Heart right ventricle (tissue), 16 donors: ENCODE data around the gene C16orf74. TPM values are rescaled to one million over a fixed set of nuclear protein-coding genes. Genes with fewer than 3 reads are reported as not detected.

ENCODE experiments used
- ATAC-seq, 8 donors: fragments of 200-7000 bp; cut with Tn5 transposase; one replicate each; pipeline ENCODE4 v1.9.1; 2020; ENCODE audit warnings: mild to moderate bottlenecking in 8 of 8, moderate library complexity in 8 of 8, moderate number of reproducible peaks in 1 of 8
- DNase-seq, 2 donors: peaks; one replicate each; pipeline ENCODE4 v3.0.0-alpha.2; 2020
- H3K27ac ChIP-seq, 10 donors: fragments of 200-600 bp; sonication (generic) in 2 of 10; one replicate each; pipeline versions ENCODE4 v1.5.0 to v1.8.0; 2020 to 2022; ENCODE audit warnings: mild to moderate bottlenecking in 3 of 10
- H3K27me3 ChIP-seq, 7 donors: fragments of 200-600 bp; one replicate each; pipeline ENCODE4 v1.8.0; 2021 to 2022; ENCODE audit warnings: mild to moderate bottlenecking in 2 of 7
- H3K36me3 ChIP-seq, 9 donors: fragments of 200-600 bp; sonication (generic) in 1 of 9; one replicate each; pipeline versions ENCODE4 v1.5.0 to v1.8.0; 2020 to 2022; ENCODE audit warnings: mild to moderate bottlenecking in 2 of 9
- H3K4me1 ChIP-seq, 9 donors: fragments of 200-600 bp; sonication (generic) in 1 of 9; one replicate each; pipeline versions ENCODE4 v1.5.0 to v1.8.0; 2020 to 2022; ENCODE audit warnings: mild to moderate bottlenecking in 4 of 9
- H3K4me3 ChIP-seq, 10 donors: fragments of 200-600 bp; sonication (generic) in 2 of 10; one replicate each; pipeline versions ENCODE4 v1.5.0 to v1.8.0; 2020 to 2022; ENCODE audit warnings: mild to moderate bottlenecking in 7 of 10, moderate library complexity in 2 of 10
- H3K9me3 ChIP-seq, 11 donors: fragments of 200-600 bp in 10 of 11; sonication (generic) in 2 of 11; one replicate each; pipeline versions ENCODE4 v1.5.0 to v1.8.0; 2013 to 2022; ENCODE audit warnings: mild to moderate bottlenecking in 2 of 11, control low read depth in 1 of 11, moderate library complexity in 1 of 11
- WGBS, 2 donors: extraction: QIAGEN DNeasy Blood & Tissue Kit; methylation state at CpG; one replicate each; pipeline ENCODE4 v1.1.7; 2013; ENCODE audit warnings: inconsistent platforms in 1 of 2; 5-methylcytosine and 5-hydroxymethylcytosine counted together
- intact Hi-C, 10 donors: fragments of 100-400 bp; cut with DNase I; formaldehyde crosslinking; loops; one replicate each; pipeline versions ENCODE4 v1.11.1 to v1.14.2; 2022
- polyA plus RNA-seq, 2 donors: library from polyadenylated mRNA; stranded (reverse); fragments of 200-250 nt; gene quantifications; one replicate each; pipeline ENCODE4 v1.2.3, GENCODE V29; 2013
- total RNA-seq, 10 donors: library from RNA; stranded (reverse); fragmentation: NEBNext Ultra II Directional in 3 of 10; extraction: Animal tissue kit (Norgen Biotek cat#: 25700) in 3 of 10; gene quantifications; one replicate each; pipeline versions ENCODE4 v1.2.1 to v1.2.4, GENCODE V29; 2021 to 2023
- TF ChIP-seq, protein P1 (sequence below), 9 donors: fragments of 200-600 bp; sonication (generic) in 2 of 9; IDR thresholded peaks; one replicate each; pipeline versions ENCODE4 v1.5.0 to v1.8.0; 2021 to 2022; ENCODE audit warnings: antibody characterized with exemption in 9 of 9, mild to moderate bottlenecking in 5 of 9, moderate library complexity in 1 of 9
- donor health status: Arrhythmogenic right ventricular cardiomyopathy.
- donor health status: ischemic (EF 13 %, LVEDD 7.1; RV severe dilation, severe dysfunction).
- donor health status: healthy with polysubstance abuse.
- donor health status: DM: no; HTN: yes; CAD: no.
- donor health status: DM: no; HTN: no; CAD: no.
- donor health status: ischemic (EF 25% LVEDD 6.9; RV normal size, moderate dysfunction).
- donor health status: ischemic (EF 25% LVEDD 5.7; RV mildly dilated, moderate dysfunction).
- donor health status: healthy.
- donor health status: DM: yes; HTN: yes; CAD: no.
- donor health status: Ischemic cardiomyopathy.
- donor health status: ischemic (EF 35%, LVEDD 5.7; RV mildly dilated, moderate dysfunction).
- donor health status: nonischemic (EF 11% LVEDD 7.7; RV severe dilation, severe dysfunction).
- donor health status: DM: yes; HTN: yes; CAD: no.
- donor health status: PGD.
- donor health status: ischemic (EF 29% LVEDD 5.4; RV normal size, mild dysfunction).
- donor health status: nonischemic (EF 23%, LVEDD 6.1; RV moderate dilation, normal function).

Gene C16orf74
- total and polyA plus RNA-seq, 12 donors, result 0.56 to 6.5 (median 1.2) TPM

DNA sequence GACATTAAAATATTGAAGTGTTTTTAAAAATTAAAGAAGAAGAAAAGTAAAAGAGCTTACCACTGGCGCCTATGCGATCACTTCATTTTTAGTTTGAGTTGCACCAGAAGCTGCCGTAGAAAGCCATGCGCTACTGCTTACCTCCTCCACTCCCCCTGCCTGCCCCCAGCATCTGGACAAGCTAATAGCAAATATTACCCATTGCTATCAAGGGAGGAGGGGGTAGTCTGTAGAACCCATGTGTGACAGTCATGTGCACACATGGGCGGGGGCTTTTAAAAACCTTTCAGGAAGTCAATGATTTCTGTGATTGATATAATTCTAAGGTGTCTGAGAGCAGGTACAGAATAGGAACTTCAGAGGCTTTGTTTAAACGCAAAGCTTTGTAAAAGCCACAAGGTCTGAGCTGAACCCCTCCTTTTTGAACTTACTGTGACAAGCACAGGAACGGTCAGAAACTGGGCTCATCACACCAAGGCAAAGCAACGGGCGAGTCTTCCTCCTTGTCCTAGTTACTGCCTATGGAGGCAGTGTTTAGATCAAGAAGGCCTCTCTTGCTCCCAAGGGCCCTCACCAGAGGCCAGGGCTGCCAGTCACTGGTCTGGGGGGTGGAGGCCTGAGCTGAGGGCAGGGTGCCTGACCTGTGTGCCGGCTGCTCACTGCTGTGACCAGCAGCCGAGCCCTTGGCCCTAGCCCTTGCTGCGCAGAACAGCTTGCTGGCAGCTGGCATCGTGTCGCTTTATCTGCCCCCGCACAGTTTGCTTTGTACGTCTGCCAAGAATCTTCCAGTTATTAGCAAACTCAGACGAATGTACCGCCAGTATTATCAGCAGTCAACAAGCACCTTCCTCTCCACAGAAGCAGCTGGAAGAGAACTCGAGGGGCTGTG lies 77.1 kb downstream of the C16orf74 start:
- no peaks in the 10 kb centered on the region for H3K9me3 ChIP-seq
- no peak overlapping the region for H3K4me3 ChIP-seq
- peak overlapping the region in 7 of 10 donors; percentile 19 to 72 (median 51) for H3K27ac ChIP-seq
- TF ChIP-seq, protein P1, sequence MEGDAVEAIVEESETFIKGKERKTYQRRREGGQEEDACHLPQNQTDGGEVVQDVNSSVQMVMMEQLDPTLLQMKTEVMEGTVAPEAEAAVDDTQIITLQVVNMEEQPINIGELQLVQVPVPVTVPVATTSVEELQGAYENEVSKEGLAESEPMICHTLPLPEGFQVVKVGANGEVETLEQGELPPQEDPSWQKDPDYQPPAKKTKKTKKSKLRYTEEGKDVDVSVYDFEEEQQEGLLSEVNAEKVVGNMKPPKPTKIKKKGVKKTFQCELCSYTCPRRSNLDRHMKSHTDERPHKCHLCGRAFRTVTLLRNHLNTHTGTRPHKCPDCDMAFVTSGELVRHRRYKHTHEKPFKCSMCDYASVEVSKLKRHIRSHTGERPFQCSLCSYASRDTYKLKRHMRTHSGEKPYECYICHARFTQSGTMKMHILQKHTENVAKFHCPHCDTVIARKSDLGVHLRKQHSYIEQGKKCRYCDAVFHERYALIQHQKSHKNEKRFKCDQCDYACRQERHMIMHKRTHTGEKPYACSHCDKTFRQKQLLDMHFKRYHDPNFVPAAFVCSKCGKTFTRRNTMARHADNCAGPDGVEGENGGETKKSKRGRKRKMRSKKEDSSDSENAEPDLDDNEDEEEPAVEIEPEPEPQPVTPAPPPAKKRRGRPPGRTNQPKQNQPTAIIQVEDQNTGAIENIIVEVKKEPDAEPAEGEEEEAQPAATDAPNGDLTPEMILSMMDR (IDR thresholded peaks at IDR 0.05), result no peak
- no peaks in the 10 kb centered on the region for H3K27me3 ChIP-seq
- peaks cover 2 to 27% (median 14%) of the 10 kb centered on the region in 9 donors for H3K4me1 ChIP-seq
- peaks cover 0 to 99% (median 26%) of the 10 kb centered on the region in 9 donors for H3K36me3 ChIP-seq
- intact Hi-C loops, result loop anchor here in 1 of 10 donors (5.0 kb wide), 1 partner anchor 44 kb away; no protein-coding TSS in a partner anchor
- 52 to 54% methylated on average over 19 of the region's 19 CpGs for WGBS, 2 donors
- DNase-seq (peak; percentile 70 to 72), ATAC-seq (peak; percentile 82 to 97 (median 94))

DNA sequence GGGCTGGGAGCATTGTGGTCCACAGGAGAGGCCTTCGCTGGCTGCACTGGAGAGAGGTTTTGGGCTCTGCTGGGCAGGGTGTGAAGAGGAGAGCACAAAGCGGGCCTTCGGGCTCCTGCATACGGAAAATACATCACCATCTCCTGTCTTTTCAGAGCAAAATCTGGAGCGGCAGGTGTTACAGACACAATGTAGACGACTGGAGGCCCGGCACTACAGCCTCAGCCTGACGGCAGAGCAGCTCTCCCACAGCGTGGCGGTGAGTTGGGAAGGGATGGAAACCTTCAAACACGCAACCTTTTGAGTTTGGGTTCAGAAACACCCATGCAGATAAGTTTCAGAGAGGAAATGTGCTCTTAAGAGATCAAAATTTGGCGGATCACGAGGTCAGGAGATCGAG lies 80.1 kb downstream of the C16orf74 start:
- ATAC-seq (no peak), DNase-seq (no peak)
- no peaks in the 10 kb centered on the region for H3K27me3 ChIP-seq
- intact Hi-C loops, result loop anchor here in 1 of 10 donors (5.0 kb wide), 1 partner anchor 46 kb away; no protein-coding TSS in a partner anchor
- no peaks in the 10 kb centered on the region for H3K9me3 ChIP-seq
- peaks cover 2 to 23% (median 14%) of the 10 kb centered on the region in 9 donors for H3K4me1 ChIP-seq
- WGBS, 2 donors, result 96 to 97% methylated on average over 14 of the region's 14 CpGs
- H3K36me3 ChIP-seq, result peaks cover 0 to 99% (median 41%) of the 10 kb centered on the region in 9 donors
- no peak overlapping the region for H3K4me3 ChIP-seq
- H3K27ac ChIP-seq, result no peak overlapping the region
- TF ChIP-seq, protein P1 (IDR thresholded peaks at IDR 0.05), result no peak

DNA sequence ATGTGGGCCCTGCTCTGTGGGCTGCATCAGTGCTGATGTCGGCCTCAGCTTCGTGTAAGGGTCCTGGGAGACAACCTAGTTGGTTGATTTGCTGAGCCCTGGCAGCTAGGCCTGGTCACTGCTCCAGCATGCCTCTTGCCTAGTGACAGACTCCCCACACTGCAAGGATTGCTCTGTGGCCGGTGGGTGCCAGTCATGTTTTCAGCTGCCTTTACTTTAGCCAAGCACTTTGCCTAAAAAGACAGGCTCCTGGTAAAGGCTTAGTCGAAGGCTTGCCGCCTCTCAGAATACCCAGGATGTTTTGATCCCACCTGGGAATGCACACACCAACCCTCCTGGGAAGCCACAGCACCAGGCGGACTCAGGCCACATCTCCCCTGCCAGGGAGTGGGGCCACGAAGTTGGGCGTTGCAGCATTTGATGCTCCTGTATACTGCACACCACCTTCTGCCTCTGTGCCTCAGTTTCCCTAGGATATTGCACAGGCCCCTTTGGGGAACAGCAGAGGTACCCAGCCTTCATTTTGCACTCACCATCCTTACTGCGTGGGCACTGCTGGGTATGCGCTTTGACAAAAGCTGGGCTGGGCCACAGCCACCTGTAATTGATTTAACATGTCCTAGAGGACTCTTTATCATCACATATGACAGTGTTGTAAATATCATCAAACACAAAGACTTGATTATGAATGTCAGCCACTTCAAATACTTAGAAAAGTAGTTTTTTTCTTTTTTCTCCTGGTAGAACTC lies 82.0 kb downstream of the C16orf74 start:
- intact Hi-C loops, result no loop called here
- Histone ChIP-seq H3K4me1 (peaks cover 0 to 12% (median 5%) of the 10 kb centered on the region in 9 donors), H3K36me3 (peaks cover 0 to 100% (median 60%) of the 10 kb centered on the region in 9 donors), H3K9me3 (no peaks in the 10 kb centered on the region), H3K4me3 (no peak overlapping the region), H3K27me3 (no peaks in the 10 kb centered on the region), H3K27ac (no peak overlapping the region)
- TF ChIP-seq, protein P1 (IDR thresholded peaks at IDR 0.05), result no peak
- DNase-seq, result no peak
- WGBS, 2 donors, result 94 to 98% methylated on average over 10 of the region's 10 CpGs
- no peak for ATAC-seq

DNA sequence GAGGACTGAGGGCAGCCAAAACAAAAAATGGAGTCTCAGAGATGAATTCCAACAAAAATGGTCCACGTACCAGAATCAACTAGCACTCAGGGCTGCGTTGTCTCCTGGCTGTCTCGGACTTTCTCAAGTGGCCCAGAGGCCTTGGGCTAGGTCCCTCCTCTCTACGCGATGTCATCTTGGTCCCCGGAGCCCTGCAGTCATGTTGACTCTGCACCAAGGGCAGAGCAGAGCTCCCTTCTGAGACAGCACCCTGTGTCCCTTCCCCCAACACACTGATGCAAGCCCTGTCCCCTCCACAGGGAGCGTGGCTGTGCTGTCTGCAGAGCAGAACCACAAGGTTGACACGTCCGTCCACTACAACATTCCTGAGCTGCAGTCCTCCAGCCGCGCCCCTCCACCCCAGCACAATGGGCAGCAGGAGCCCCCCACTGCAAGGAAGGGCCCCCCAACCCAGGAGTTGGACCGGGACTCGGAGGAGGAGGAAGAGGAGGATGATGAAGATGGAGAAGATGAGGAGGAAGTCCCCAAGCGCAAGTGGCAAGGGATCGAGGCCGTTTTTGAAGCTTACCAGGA lies 83.0 kb downstream of the C16orf74 start:
- TF ChIP-seq, protein P1 (IDR thresholded peaks at IDR 0.05), result no peak
- Histone ChIP-seq H3K27ac (no peak overlapping the region), H3K9me3 (no peaks in the 10 kb centered on the region), H3K27me3 (no peaks in the 10 kb centered on the region), H3K4me3 (no peak overlapping the region), H3K4me1 (peaks cover 0 to 5% (median 0%) of the 10 kb centered on the region in 9 donors), H3K36me3 (peaks cover 0 to 100% (median 68%) of the 10 kb centered on the region in 9 donors)
- intact Hi-C loops, result no loop called here
- 86 to 91% methylated on average over 16 of the region's 16 CpGs for WGBS, 2 donors
- DNase-seq (no peak), ATAC-seq (no peak)
